GM18526 (cell line): ENCODE measurements around the gene CLEC14A.

Experiments
- POLR2A ChIP-seq: IDR thresholded peaks from 3 replicates; pipeline ENCODE4 v1.6.1; 2011; ENCODE audit not compliant: insufficient read length; ENCODE audit errors: extremely low read depth

Gene CLEC14A

GRCh38 chr14:38255408-38255672, 553 bp downstream of the CLEC14A start:
- no peak for TF ChIP-seq POLR2A

GRCh38 chr14:38254571-38255407, 1.1 kb downstream of the CLEC14A start:
- no peak for TF ChIP-seq POLR2A

GRCh38 chr14:38253676-38254075, 2.2 kb downstream of the CLEC14A start:
- TF ChIP-seq POLR2A = no peak

GRCh38 chr14:38252066-38252710, 3.7 kb downstream of the CLEC14A start:
- TF ChIP-seq POLR2A = no peak

- TF ChIP-seq POLR2A = no peak
Observed at GRCh38 chr14:38250331-38250730, 5.6 kb downstream of the CLEC14A start.

GRCh38 chr14:38248321-38249028, 7.4 kb downstream of the CLEC14A start:
- no peak for TF ChIP-seq POLR2A

- no peak for TF ChIP-seq POLR2A
Observed at GRCh38 chr14:38243696-38244240, 12.1 kb downstream of the CLEC14A start.

GRCh38 chr14:38238878-38239277, 17.0 kb downstream of the CLEC14A start:
- TF ChIP-seq POLR2A = no peak

GRCh38 chr14:38238332-38238731, 17.6 kb downstream of the CLEC14A start:
- no peak for TF ChIP-seq POLR2A

- TF ChIP-seq POLR2A = no peak
Observed at GRCh38 chr14:38233218-38233617, 22.7 kb downstream of the CLEC14A start.

- no peak for TF ChIP-seq POLR2A
Observed at GRCh38 chr14:38226366-38226765, 29.5 kb downstream of the CLEC14A start.

GRCh38 chr14:38225946-38226345, 29.9 kb downstream of the CLEC14A start:
- no peak for TF ChIP-seq POLR2A

- no peak for TF ChIP-seq POLR2A
Observed at GRCh38 chr14:38224338-38224737, 31.6 kb downstream of the CLEC14A start.

GRCh38 chr14:38221077-38221476, 34.8 kb downstream of the CLEC14A start:
- no peak for TF ChIP-seq POLR2A

GRCh38 chr14:38217553-38217952, 38.3 kb downstream of the CLEC14A start:
- TF ChIP-seq POLR2A = no peak

- no peak for TF ChIP-seq POLR2A
Observed at GRCh38 chr14:38213001-38213400, 42.9 kb downstream of the CLEC14A start.
